Measurements from ENCODE around the gene AFAP1.

Gene AFAP1

GRCh38 chr4:7745301-7745885 is 194.3 kb downstream of the AFAP1 start:
- Histone ChIP-seq H3K9me3 (ENCODE audit: control insufficient read depth, insufficient read depth, low read depth, low read length) (no peaks in the 10 kb centered on the region), H3K36me3 (ENCODE audit: control insufficient read depth in 2 of 2, insufficient read depth in 1 of 2, low read length in 2 of 2) (no peaks in the 10 kb centered on the region), H3K4me3 (ENCODE audit: low read depth, low read length) (no peak overlapping the region), H3K4me1 (ENCODE audit: control insufficient read depth, insufficient read depth, low read length) (no peaks in the 10 kb centered on the region), H3K27ac (ENCODE audit: extremely low read depth, low read depth, low read length) (no peak overlapping the region)
- ChIA-PET POLR2A (no interaction called here), CTCF (no interaction called here)
- TF ChIP-seq ZNF830 (tag by site-specific recombination; IDR thresholded peaks at IDR 0.05; ENCODE audit: low read depth) (no peak), ZEB2 (tag by site-specific recombination; IDR thresholded peaks at IDR 0.05) (no peak), ZNF140 (tag by site-specific recombination; IDR thresholded peaks at IDR 0.05) (no peak), ZNF350 (tag by site-specific recombination; IDR thresholded peaks at IDR 0.05) (no peak), GFI1B (tag by site-specific recombination; IDR thresholded peaks at IDR 0.05) (no peak), ZNF521 (tag by site-specific recombination; IDR thresholded peaks at IDR 0.05) (no peak), ZNF513 (tag by site-specific recombination; IDR thresholded peaks at IDR 0.05) (no peak), ZNF302 (tag by site-specific recombination; IDR thresholded peaks at IDR 0.05; ENCODE audit: low read depth) (no peak), ZFHX2 (tag by site-specific recombination; conservative IDR thresholded peaks at IDR 0.05) (no peak), ZNF514 (tag by site-specific recombination; IDR thresholded peaks at IDR 0.05) (no peak), BCL11B (tag by site-specific recombination; IDR thresholded peaks at IDR 0.05; ENCODE audit: low read depth) (no peak), ZNF529 (tag by site-specific recombination; IDR thresholded peaks at IDR 0.05; ENCODE audit: insufficient replicate concordance) (no peak), WT1 (tag by site-specific recombination; IDR thresholded peaks at IDR 0.05) (no peak), GLI4 (tag by site-specific recombination; IDR thresholded peaks at IDR 0.05) (no peak), ZIC2 (tag by site-specific recombination; IDR thresholded peaks at IDR 0.05) (no peak), BCL6B (tag by site-specific recombination; IDR thresholded peaks at IDR 0.05) (no peak), ZNF214 (tag by site-specific recombination; IDR thresholded peaks at IDR 0.05; ENCODE audit: borderline replicate concordance) (no peak), ZBTB8A (tag by site-specific recombination; IDR thresholded peaks at IDR 0.05) (no peak), ZFP41 (tag by site-specific recombination; IDR thresholded peaks at IDR 0.05; ENCODE audit: borderline replicate concordance) (no peak)
- TF ChIP-seq, protein P1, sequence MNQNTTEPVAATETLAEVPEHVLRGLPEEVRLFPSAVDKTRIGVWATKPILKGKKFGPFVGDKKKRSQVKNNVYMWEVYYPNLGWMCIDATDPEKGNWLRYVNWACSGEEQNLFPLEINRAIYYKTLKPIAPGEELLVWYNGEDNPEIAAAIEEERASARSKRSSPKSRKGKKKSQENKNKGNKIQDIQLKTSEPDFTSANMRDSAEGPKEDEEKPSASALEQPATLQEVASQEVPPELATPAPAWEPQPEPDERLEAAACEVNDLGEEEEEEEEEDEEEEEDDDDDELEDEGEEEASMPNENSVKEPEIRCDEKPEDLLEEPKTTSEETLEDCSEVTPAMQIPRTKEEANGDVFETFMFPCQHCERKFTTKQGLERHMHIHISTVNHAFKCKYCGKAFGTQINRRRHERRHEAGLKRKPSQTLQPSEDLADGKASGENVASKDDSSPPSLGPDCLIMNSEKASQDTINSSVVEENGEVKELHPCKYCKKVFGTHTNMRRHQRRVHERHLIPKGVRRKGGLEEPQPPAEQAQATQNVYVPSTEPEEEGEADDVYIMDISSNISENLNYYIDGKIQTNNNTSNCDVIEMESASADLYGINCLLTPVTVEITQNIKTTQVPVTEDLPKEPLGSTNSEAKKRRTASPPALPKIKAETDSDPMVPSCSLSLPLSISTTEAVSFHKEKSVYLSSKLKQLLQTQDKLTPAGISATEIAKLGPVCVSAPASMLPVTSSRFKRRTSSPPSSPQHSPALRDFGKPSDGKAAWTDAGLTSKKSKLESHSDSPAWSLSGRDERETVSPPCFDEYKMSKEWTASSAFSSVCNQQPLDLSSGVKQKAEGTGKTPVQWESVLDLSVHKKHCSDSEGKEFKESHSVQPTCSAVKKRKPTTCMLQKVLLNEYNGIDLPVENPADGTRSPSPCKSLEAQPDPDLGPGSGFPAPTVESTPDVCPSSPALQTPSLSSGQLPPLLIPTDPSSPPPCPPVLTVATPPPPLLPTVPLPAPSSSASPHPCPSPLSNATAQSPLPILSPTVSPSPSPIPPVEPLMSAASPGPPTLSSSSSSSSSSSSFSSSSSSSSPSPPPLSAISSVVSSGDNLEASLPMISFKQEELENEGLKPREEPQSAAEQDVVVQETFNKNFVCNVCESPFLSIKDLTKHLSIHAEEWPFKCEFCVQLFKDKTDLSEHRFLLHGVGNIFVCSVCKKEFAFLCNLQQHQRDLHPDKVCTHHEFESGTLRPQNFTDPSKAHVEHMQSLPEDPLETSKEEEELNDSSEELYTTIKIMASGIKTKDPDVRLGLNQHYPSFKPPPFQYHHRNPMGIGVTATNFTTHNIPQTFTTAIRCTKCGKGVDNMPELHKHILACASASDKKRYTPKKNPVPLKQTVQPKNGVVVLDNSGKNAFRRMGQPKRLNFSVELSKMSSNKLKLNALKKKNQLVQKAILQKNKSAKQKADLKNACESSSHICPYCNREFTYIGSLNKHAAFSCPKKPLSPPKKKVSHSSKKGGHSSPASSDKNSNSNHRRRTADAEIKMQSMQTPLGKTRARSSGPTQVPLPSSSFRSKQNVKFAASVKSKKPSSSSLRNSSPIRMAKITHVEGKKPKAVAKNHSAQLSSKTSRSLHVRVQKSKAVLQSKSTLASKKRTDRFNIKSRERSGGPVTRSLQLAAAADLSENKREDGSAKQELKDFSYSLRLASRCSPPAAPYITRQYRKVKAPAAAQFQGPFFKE (tag by site-specific recombination; IDR thresholded peaks at IDR 0.05; ENCODE audit: borderline replicate concordance), result no peak
